Frontal cortex (tissue), 4 donors: ENCODE results near the gene SLC1A4. TPM values are rescaled to one million over a fixed set of nuclear protein-coding genes. Genes with fewer than 3 reads are reported as not detected.
"Not testable (repeated sequence)": the region's sequence is repeated elsewhere in the genome, so short reads cannot be mapped to it uniquely, and the experiment has no call there.

Experiments used
- DNase-seq, 2 donors: peaks; one replicate each; pipeline ENCODE4 v3.0.0; 2012; ENCODE audit warnings: low spot score in 2 of 2
- FAIRE-seq: peaks from 2 replicates; lab custom pipeline; 2012; peaks lifted over from hg19 to GRCh38; lab: Jason Lieb, UNC
- total RNA-seq: library from RNA; depleted of rRNA; stranded (reverse); fragments of >200 nt; gene quantifications from one replicate; pipeline ENCODE4 v1.2.3, GENCODE V29; 2014
- donor health status: control.
- donor health status: control.
- donor health status: control.

SLC1A4 gene
- total RNA-seq, 1 donor from 2014 or later, result 55.0 TPM

DNA sequence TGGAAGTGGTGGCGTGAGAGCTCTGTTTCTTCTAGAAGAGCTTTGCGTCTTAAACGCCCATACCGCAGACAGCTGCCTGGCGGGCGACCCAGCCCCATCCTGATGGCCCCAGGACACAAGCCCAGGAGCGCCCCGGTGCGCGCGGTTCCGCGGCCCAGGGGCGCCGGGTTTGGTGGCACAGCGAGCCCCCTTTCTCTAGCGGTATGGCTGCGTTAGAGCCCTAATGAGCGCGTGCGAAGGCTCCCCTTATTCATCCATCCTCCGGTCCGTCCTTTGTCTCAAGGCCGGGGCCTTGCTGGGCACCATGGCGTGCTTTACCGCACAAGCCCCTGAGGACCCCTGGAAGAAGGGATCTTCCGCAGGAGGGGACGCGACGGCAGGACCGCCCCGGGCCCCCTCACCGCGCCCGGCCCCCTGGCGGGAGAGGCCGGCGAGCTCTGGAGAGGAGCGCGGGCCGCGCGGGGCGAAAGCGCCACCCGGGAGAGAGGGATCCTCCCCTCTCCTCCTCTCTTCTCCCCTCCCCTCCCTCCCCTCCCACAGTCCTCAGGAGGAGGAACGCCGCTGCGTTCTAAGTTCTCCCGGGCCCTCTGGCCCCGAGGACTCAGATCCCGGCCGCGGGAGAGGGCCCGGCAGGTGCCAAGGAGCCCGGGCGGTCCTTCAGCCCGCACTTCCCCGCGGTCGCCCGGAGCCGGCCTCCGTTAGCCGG, 626 bp upstream of the SLC1A4 start:
- DNase-seq, result peak; percentile 46 to 57

DNA sequence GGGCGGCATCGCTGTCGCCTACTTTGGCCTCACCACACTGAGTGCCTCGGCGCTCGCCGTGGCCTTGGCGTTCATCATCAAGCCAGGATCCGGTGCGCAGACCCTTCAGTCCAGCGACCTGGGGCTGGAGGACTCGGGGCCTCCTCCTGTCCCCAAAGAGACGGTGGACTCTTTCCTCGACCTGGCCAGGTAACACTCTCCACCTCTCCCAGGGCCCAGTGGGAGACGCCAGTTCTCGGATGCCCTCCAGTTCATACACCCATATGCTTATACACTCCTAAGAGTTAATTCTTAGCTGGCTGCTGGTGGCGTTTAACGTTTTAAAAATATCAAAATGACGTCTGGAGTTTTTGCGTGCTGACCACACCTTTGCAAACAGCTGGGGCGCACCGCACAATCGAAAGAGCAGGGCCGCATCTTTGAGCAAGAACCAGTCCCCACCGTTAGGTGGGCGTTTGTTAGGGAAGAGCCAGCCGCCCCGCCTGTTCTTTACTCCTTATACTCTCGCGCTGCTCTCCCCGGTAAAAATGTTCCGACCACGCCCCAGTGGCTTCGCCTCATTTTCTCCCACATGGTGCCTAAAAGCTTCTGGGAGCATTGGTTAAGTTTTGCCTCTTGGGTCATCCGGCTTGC, 899 bp downstream of the SLC1A4 start:
- DNase-seq, result no peak
- no peak for FAIRE-seq

More for the DNA sequence above, 626 bp upstream of the SLC1A4 start:
- no peak for FAIRE-seq

DNA sequence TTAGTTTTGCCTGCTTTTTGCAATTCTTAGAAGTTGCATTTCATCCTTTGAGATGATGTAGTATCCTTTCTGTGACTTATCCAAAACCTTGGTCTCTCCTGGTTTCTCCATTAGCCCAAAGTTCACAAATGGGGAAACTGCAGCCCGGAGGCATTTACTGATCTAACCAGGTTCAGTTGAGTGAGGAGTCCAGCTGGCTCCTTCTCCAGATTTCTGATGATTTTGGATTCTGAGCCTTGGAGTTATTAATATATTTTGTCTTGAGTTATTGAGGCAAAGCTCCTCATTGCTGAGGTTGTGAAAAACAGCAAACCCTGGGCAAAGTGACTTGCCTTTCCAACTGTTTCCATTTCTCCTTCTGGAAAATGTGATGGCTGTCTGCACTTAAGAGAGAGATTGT, 1.7 kb downstream of the SLC1A4 start:
- no peak for FAIRE-seq

DNA sequence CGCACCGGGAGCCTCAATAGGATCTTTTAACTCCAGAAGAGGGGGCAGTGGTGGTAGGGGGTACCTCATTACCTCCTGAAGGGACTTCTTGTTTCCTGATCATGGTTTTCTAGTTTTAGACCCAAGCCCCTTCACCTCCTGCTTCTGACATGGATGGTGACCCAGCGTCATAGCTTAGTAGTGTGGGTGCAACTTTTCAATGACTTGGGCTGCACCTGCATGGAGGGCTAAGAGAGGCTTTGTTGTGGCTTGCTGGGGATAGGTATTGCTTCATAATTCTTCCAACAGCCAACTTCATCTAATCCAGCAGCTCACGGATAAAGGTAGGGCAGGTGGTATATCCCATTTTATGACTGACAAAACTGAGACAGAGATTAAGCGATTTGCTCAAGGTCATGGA, 3.0 kb downstream of the SLC1A4 start:
- DNase-seq, result no peak
- FAIRE-seq, result no peak

More for the DNA sequence above, 1.7 kb downstream of the SLC1A4 start:
- DNase-seq, result no peak

DNA sequence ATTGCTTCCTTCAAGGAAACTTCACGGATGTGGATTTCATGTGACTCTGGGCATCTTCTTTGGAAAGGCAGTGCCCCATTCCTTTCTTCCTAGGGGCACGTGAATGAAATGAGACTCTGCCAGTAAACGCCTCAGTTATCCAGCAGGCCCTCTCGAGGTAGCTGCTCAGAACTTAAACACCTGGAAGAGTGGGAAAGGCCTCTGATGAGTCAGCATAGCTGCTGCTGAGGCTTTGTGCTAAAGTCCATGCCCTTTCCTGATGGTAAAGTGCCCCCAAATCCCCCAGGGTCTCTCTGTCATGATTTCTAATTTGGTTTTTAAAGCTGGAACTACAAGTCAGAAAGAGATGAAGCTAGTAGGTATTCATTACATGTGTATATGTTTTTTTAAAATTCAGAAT, 3.8 kb downstream of the SLC1A4 start:
- no peak for DNase-seq
- no peak for FAIRE-seq

DNA sequence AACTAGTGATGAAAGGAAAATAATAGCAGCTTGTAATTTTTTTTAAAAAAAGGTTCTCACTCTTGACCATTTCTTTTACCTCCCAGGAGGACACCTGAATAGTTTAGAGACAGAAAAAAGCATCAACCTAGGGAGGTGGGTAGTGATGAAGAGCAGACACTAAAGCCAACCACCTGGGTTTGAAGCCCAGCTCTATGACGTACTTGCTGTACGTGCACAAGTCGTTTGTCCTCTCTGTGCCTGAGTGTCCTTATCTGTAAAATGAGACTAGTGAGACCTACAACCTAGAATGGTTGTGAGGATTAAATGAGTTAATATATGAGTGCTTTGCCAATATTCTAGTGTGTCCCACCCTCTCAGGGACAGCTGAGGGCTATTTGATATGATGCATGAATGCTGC, 5.8 kb downstream of the SLC1A4 start:
- FAIRE-seq, result no peak
- DNase-seq, result no peak

DNA sequence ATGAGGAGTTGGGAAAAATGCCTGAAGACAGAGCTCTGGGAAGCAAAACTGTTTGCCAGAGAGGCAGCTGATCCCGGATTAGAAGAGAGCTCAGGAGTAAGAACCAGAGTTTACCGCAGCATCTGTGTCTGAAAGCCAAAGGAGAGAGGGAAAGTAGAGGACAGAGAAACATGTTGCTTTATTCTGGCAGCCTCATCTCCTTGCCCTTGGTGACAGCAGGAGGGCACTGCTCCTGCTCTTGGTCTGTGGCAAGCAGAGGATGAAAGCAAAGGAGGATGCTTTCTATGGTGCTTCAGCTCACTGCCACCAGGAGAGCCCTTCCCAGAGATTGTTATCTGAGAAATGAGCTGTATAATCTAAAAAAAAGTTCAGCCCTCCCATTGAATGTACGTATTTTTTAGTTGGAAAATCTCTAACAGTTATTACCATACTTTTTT, 7.7 kb downstream of the SLC1A4 start:
- DNase-seq, result no peak
- no peak for FAIRE-seq

DNA sequence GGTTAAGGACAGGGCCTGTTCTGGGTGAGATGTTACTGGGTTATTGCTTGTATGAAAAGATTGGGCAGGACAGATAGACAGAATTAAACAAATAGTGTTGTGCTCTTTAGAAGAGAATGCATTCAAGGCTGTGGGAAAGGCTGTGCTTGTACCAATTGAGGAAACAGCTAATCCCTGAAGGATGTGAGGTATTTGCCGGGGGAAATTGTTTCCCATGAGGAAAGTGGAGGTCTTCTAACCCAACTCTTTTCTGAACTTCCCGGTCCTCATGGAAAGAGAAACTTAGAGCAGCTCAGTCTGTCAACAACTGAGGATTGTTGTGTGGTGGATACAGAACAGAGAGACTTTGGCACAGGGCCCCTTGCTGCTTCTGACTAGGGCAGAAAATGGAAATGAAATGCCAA, 9.5 kb downstream of the SLC1A4 start:
- DNase-seq (no peak), FAIRE-seq (no peak)

DNA sequence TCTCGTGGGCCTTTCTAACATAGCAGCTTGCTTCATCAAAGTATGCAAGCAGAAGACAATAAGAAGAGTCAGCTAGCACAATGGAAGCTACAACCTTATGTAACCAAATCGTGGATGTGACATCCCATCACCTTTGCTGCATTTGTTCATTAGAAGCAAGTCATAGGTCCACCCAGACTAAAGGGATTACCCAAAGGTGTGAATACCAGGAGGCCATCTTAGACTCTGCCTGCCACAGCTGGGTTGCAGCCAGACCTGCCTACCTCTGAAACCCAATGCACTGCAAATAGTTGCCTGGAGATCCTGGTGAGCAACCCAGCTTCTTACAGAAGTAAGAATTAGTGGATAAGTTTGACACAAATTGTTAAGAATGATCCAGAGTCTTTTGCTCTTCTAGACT, 10.6 kb downstream of the SLC1A4 start:
- DNase-seq (no peak), FAIRE-seq (no peak)

DNA sequence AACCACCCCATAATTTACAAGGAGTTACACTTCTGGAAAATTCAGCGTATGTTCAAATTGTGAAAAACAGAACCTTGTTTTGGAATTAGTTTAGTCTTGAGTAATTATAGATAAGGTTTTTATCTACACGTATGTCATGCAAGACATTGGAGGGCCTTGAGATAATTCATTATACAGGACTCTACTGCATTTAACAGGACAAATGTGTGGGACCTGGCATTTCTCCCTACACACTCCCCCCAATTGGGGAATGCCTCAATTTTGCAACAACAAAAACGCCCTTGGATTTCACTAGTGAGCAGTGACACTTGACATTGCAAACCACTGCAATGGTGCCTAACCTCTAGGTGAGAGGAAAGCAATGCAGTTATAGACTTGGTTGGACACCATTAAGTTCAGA, 11.4 kb downstream of the SLC1A4 start:
- no peak for DNase-seq
- FAIRE-seq, result no peak

DNA sequence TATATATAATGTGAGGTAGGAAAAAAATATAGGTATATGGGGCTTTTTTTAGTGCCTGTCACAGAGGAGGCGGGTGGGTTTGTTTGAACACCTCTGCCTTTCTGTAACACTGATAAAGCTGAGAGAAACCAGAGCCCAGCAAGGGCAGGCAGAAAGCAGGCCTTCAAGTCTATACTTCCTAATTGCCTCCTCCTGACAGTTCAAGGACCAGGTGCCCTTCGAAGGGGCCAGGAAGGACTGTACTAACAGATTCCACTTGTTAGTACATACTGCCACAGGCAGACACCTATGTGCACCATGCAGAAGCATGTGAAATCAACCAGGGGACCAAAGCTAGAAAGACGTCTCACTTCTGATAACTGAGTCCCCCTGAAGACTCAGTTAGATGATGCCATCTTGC, 13.8 kb downstream of the SLC1A4 start:
- FAIRE-seq (no peak), DNase-seq (no peak)

DNA sequence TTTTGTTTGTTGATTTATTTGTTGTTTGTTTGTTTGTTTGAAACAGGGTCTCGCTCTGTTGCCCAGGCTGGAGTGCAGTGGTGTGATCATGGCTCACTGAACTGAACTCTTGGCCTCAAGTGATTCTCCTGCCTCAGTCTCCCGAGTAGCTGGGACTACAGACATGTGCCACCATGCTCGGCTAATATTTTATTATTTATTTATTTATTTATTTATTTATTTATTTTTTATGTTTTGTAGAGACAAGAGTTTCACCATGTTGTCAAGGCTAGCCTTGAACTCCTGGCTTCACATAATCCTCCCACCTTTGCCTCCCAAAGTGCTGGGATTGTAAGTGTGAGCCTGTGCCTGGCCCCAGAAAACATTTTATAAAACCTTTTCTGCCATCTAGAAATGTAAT, 15.0 kb downstream of the SLC1A4 start:
- not testable (repeated sequence) for FAIRE-seq, DNase-seq

DNA sequence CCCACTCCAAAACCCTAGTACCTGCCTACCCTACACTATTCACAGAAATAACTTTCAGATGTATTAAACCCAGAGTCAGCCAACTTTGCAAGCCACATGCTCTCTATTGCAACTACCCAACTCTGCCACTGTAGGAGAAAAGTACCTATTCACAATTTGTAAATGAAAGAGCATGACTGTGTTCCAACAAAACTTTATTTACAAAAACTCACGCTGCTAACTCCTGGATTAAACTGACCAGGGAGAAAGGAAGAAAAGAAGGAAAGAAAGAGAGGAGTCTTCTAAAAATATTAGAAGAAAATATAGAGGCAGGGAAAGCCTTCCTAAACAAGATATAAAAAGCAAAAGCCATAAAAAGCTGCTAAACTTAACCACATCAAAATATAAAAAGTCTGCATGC, 24.6 kb downstream of the SLC1A4 start:
- FAIRE-seq, result no peak
- DNase-seq, result no peak

DNA sequence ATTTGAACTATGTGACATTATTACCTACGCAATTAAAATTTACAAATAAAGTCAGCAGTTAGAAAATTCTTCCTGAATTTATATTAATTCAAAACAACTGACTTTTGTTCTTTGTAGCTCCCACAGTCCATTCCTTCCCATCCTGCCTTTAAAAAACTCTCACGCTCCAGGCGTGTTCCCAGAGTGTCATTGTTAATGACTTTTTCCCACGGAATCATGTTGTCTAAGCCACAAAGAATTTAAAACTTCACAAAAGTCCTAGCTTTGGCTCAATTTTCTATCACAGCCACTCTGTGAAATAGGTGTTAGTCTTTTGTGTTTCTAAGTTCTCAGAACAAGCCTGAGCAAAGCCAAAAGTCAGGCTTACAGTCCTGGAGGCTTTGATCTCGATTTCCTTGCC, 26.5 kb downstream of the SLC1A4 start:
- DNase-seq (no peak), FAIRE-seq (no peak)

DNA sequence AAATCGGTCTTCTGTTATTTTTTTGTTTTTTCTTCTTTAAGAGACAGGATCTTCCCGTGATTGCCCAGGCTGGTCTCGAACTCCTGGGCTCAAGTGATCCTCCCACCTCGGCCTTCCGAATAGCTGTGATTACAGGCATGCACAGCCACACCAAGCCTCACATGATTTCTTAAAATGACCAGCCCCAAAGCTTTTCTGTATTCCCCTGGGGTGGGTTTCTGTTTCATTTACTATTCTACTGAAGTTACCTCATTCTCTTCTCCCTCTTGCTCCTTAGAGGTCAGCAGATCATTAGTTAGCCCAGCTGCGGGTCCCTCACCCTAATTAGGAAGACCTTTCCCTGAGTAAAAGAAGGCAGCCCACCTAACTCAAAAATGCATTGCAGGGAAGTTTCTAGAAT, 27.6 kb downstream of the SLC1A4 start:
- FAIRE-seq (no peak), DNase-seq (no peak)

DNA sequence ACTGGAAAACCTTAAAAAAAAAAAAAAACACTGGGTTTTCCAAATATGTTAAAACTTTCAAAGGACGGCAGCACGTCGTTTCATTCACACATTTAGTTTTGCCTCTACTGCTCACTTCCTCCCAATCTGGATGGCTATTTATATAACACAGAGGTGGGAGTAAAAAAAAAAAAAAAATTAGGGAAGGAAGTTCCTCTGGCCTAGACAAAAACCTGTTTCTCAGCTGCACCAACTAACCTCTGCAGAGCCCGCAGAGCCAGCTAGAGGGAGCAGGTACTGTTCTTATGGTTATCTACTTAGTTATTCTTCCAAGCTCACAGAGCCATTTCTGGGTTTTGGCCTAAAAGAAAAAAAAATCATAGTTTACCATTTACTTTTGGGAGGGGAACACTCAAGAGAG, 28.1 kb downstream of the SLC1A4 start:
- DNase-seq (peak in 1 of 2 donors; percentile 44), FAIRE-seq (no peak)

DNA sequence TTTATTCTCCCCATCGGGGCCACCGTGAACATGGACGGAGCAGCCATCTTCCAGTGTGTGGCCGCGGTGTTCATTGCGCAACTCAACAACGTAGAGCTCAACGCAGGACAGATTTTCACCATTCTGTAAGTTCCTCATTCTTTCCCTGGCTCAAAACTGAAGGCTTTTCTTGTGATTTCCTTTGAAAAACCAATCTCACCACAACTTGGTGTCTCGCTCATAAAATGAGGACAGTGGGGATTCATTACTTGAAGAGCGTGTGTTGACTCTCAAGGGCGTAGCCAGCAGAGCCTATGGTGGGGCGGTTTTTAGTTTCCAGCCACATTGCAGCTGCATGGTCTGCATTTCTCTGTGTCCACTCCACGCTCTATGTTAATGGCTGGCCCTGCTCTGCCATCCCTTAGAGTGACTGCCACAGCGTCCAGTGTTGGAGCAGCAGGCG, 29.0 kb downstream of the SLC1A4 start:
- no peak for DNase-seq
- no peak for FAIRE-seq

DNA sequence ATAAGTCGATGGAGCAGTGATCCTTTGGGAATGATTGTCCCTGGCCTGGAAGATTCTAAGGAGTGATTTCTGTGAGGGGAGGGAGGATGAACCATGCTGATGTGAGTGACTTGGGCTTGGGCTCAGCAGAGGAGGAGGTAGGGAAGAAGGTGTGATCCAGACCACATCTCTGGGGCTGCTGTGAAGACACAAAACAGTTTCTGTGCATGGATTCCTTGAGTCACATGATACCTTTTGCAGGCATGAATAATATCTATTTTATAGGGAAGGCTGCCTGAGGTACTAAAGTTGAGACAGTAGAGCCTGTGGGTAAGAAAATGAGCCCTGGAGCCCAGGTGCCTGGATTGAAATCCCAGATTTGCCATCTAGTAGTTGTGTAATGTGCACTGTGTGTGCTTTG, 29.8 kb downstream of the SLC1A4 start:
- DNase-seq (no peak), FAIRE-seq (no peak)

DNA sequence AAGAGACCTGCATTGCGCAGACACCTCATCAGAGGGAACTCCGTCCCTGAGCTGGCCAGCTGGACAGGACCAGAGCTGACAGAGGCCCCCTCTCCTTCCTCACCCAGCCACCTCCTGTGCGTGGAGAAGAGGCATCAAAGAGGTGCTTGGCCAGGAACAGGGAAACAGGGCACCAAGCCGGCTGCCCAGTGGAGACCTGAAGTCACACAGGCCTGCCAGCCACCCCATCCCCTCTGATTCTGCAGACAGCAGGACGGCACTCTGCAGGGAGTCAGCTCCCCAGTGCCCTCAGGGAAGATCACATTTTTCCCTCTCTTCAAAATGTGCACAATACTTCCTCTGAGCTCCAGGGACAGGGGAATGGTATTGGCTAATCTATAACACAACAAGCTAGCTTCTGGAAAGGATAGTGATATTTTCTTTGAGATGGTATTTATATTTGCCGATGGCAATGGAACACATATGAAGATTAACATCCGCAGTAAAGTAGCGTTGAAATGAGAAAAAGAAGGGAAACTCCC, 30.5 kb downstream of the SLC1A4 start:
- no peak for DNase-seq
- no peak for FAIRE-seq

DNA sequence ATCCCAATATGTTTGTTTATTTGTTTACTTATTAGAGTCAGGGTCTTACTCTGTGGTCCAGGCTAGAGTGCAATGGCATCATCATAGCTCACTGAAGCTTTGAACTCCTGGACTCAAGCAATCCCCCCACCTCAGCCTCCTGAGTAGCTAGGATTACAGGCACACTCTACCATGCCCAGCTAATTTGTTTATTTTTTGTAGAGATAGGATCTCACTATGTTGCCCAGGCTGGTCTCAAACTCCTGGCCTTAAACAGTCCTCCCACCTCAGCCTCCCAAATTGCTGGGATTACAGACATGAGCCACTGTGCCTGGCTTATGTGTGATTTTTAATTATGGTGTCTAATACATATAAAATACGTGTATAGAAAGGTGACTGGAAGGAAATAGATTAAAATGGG, 31.1 kb downstream of the SLC1A4 start:
- FAIRE-seq, DNase-seq: not testable (repeated sequence)

DNA sequence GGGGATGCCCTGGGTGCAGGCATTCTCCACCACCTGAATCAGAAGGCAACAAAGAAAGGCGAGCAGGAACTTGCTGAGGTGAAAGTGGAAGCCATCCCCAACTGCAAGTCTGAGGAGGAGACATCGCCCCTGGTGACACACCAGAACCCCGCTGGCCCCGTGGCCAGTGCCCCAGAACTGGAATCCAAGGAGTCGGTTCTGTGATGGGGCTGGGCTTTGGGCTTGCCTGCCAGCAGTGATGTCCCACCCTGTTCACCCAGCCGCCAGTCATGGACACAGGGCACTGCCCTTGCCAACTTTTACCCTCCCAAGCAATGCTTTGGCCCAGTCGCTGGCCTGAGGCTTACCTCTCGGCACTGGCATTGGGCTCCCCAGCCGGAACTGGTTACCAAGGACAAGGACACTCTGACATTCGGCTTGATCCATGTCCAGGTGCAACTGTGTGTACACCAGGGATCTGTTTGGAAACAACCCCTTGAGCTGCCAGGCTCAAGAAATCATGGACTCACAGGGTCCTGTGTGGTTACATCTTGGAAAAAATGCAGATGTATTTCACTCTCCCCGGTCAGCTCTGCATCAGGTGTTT, 31.8 kb downstream of the SLC1A4 start:
- FAIRE-seq, result no peak
- DNase-seq, result no peak
